Limb (tissue), 2 donors: ENCODE data around the gene SERPINB1.

Experiments
- DNase-seq, 2 donors: peaks; one replicate each; pipeline ENCODE4 v3.0.0-alpha.2; 2016; ENCODE audit errors: extremely low spot score in 2 of 2

Gene SERPINB1

DNA sequence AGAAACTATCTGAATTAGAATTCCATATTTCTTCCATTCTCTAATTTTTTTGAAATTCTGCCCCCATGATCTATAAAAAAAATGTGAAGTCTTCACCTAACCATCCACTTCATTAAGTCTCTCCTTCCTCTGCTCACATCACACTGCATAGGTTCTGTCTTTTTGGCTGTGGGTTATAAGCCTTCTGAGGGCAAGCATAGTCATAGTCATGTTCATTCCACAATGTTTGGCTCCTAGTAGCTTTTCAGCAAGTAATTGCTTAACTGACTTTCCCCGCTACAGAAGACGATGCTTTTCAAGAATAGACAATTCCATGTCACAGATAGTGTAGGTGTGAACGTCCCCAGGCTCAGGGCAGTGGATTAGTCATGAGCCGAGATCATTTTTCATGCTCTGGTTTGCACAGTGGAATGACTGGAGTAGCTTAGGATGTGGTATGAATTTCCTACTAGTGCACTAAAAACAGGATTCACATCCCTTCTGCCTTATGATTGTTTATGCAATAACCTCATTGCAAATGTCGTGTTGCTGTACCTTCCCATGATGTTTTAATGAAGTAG lies 47.4 kb downstream of the SERPINB1 start:
- DNase-seq = no peak

GRCh38 chr6:2793534-2794151 lies 48.0 kb downstream of the SERPINB1 start:
- no peak for DNase-seq

GRCh38 chr6:2792330-2793110 lies 49.1 kb downstream of the SERPINB1 start:
- DNase-seq = no peak

DNA sequence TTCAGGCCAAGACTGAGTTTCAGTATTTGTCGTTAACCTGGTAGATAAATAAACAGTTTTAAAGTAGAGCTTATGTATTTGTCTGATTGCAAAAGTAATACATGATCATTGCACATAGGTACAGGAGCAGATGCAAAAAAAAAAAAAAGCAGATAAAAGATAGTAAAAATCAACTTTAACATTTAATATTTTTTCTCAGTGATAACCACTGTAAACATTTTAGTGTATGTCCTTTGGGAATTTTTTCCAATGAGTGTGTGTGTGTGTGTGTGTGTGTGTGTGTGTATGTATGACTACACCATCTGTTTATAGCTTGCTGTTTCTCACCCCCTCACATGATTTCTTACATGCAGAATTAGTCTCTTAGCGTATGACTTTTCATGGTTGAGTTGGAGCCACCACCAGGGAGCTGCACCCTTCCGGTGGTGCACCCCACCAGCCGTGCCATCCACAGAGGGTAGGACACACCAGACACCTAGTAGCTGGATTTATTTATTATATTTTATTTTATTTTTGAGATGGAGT lies 50.2 kb downstream of the SERPINB1 start:
- DNase-seq = no peak

DNA sequence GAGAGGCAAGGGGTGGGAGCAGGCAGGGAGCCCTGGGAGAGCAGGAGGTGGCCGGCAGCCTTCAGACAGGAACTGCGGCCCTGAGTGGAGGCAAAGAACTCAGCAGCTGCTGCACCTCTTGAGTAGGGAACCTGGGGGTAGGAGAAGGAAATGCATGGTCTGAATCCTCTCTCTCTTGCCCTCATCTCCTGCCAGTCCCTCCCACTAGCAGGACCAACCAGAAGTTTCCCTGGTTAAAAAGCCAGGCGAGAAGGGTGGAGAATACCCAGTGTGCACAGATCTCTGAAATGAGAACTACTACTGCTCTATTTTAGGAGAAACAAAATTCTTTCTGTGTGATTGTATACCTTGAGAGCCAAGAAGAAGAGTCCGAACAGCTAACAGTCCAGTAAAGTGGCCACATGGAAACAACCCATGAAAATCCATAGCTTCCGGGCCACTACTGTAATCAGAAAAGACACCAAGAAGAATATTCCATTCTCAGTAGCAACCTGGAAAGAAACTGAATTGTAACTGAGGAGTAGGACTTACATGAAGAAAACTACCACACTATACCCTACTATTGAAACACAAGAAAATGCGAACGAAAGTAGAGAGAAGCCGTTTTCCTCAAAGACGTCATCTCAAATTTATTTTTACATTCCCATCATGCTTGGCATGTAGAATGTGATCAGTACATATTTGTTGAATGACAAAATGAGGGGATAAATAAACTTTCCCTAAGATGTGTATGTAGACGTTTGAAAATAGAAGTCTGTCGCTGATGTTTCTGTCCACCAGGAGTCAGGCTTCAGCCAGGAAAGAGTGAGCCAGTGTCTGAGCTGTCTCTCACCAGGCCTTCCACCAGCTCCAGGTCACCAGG lies 50.8 kb downstream of the SERPINB1 start:
- DNase-seq = peak; percentile 55 to 77

- no peak for DNase-seq
Measured at GRCh38 chr6:2786269-2786668, 55.4 kb downstream of the SERPINB1 start.

- DNase-seq = no peak
Measured at GRCh38 chr6:2784930-2785329, 56.7 kb downstream of the SERPINB1 start.

GRCh38 chr6:2784061-2784460 lies 57.6 kb downstream of the SERPINB1 start:
- no peak for DNase-seq

DNA sequence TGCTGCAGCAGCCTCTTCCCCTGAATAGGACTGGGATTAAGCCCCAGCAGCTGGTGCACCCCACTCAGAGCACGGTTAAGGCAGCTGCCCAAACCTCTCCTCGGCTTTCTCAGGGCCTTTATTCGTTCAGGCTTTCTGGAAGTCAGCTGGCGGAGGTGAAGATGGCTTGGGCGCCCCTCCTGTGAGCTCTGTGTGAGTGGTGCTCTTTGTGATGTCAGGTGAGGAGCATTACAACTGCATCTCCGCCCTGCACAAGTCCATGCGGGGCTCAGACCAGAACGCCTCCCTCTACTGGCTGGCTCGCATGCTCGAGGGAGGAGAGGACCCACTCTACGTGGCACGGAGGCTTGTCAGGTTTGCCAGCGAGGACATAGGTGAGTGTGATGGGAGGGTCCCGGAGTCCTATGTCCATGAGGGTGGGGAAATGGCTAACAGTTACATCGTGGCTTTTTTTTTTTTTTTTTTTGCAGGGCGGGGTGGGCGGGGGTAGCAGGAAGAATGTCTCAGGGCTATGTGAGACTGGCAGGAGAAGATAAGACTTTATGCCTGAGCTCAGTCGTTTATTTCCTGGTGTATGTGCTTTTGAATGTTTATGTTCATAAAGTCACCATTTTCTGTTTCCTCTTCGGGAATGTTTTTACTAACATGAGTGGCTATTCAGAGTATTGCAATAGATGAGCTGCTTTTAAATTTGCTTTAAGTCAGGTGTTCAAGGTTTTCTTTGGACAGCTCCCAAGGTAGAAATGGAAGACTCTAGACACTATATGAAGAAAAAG lies 58.3 kb downstream of the SERPINB1 start:
- DNase-seq = peak in 1 of 2 donors; percentile 53

DNA sequence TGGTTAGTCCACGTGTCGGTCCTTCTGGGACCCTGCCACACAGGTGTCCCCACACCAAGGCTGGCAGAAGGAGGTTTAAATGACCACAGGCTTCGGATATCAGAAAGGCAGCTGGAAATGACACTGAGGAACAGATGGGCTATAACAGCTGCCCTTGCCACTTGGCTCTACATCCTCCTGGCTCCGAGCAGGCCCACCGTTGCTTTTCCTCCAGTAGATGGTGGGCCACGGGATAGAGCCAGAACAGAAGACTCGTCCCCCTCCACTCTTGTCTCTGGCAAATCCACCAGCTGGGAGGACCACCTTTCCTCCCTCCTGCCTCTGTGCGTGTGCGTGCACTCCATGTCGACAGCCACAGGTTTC lies 58.9 kb downstream of the SERPINB1 start:
- DNase-seq = no peak

- no peak for DNase-seq
Measured at GRCh38 chr6:2782356-2782708, 59.3 kb downstream of the SERPINB1 start.
